ENCODE measurements around the gene PROX1. TPM values are rescaled to one million over a fixed set of nuclear protein-coding genes. Genes with fewer than 3 reads are reported as not detected.

Gene PROX1
- total and polyA plus RNA-seq, 2 of the 4 experiments (the other 2 are of a cell fraction), result under 0.01 to 0.02 TPM

DNA sequence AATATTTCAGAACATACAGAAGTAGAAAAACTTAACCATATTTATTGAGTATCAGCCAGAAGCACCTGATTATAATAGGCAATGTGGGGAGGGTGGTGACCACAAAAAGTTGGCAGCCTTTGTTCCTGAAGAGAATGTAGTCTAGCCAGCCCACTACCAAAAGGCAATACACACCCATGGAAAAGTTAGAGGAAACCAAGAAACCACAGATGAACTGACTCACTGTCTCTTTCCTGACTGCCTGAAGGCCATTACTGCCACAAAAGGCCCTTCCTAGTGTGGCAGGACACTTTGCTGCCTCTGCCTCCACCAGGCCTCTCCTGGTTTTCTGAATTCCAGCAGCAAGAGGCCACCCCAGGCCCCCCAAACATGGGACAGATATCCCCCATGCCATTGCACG lies 14.6 kb upstream of the PROX1 start:
- Histone ChIP-seq H3K36me3 (ENCODE audit: control insufficient read depth, insufficient read depth, low read length) (no peaks in the 10 kb centered on the region), H4K8ac (ENCODE audit: low read depth in 2 of 2, low read length in 2 of 2) (no peak overlapping the region), H2BK15ac (ENCODE audit: low read depth, low read length) (no peak overlapping the region), H3K18ac (ENCODE audit: low read depth, low read length) (no peak overlapping the region), H3K23ac (ENCODE audit: low read depth, low read length) (no peak overlapping the region), H2BK20ac (ENCODE audit: low read depth, low read length) (no peak overlapping the region), H2BK120ac (ENCODE audit: low read depth, low read length) (no peak overlapping the region), H2AK5ac (ENCODE audit: low read depth, low read length) (no peak overlapping the region), H3K9me3 (ENCODE audit: control insufficient read depth, insufficient read depth, low read length) (no peaks in the 10 kb centered on the region), H3K4me2 (ENCODE audit: low read depth, low read length) (no peak overlapping the region), H3K9ac (ENCODE audit: low read depth, low read length) (no peak overlapping the region), H3K27ac (ENCODE audit: insufficient read depth, low read length) (no peak overlapping the region), H2BK5ac (ENCODE audit: low read depth, low read length, poor library complexity, severe bottlenecking) (no peak overlapping the region), H3K4me3 (ENCODE audit: insufficient read depth, low read depth, low read length) (no peak overlapping the region), H3K14ac (replicated peaks; ENCODE audit: low read depth, low read length) (no peak overlapping the region), H3K27me3 (ENCODE audit: control insufficient read depth, insufficient read depth, low read length) (peaks cover 6% of the 10 kb centered on the region), H4K20me1 (ENCODE audit: insufficient read depth, low read length) (no peaks in the 10 kb centered on the region), H3K79me1 (ENCODE audit: low read depth in 1 of 2, low read length in 2 of 2) (no peaks in the 10 kb centered on the region), H3K56ac (ENCODE audit: extremely low read depth, insufficient read depth, low read length) (no peak overlapping the region), H4K91ac (ENCODE audit: insufficient read depth, low read depth, low read length) (no peak overlapping the region), H2AFZ (replicated peaks; ENCODE audit: low read length, poor library complexity) (no peak overlapping the region), H3K4me1 (ENCODE audit: control insufficient read depth, insufficient read depth, low read length) (no peaks in the 10 kb centered on the region), H3K9me1 (ENCODE audit: insufficient read depth, low read length) (no peaks in the 10 kb centered on the region), H4K5ac (ENCODE audit: low read depth, low read length) (no peak overlapping the region), H3K4ac (ENCODE audit: low read depth, low read length) (no peak overlapping the region), H2AK9ac (replicated peaks; ENCODE audit: low read depth, low read length, poor library complexity) (no peak overlapping the region)
- POLR2A ChIA-PET (ENCODE audit: unreplicated experiment), result no interaction called here
- CTCF ChIA-PET, result no interaction called here
- no peak for DNase-seq
- BruUV-seq (replicated peaks), result no TSS peak
- dilution Hi-C loops (cut with HindIII; ENCODE audit: low sequenced_read_pairs, unreplicated experiment) (no loop called here), intact Hi-C loops (cut with micrococcal nuclease) (no loop called here), in situ Hi-C loops (cut with MboI; ENCODE audit: low sequenced_read_pairs) (no loop called here)
- no peak for ATAC-seq (ENCODE audit: low read depth)
- TF ChIP-seq NFE2L2 (IDR thresholded peaks at IDR 0.05; ENCODE audit: low read depth, low read length) (no peak), RFX5 (IDR thresholded peaks at IDR 0.05; ENCODE audit: low read depth, low read length) (no peak), MXI1 (IDR thresholded peaks at IDR 0.05; ENCODE audit: borderline replicate concordance, low read depth, low read length) (no peak), CEBPB (IDR thresholded peaks at IDR 0.05; ENCODE audit: low read depth, low read length) (no peak), RCOR1 (IDR thresholded peaks at IDR 0.05; ENCODE audit: insufficient replicate concordance, low read length) (no peak), RAD21 (IDR thresholded peaks at IDR 0.05; ENCODE audit: low read length) (no peak), MAFK (IDR thresholded peaks at IDR 0.05; ENCODE audit: low read depth, low read length) (no peak), CHD1 (IDR thresholded peaks at IDR 0.05; ENCODE audit: low read depth, low read length) (no peak), SMC3 (IDR thresholded peaks at IDR 0.05; ENCODE audit: low read depth, low read length) (no peak), BHLHE40 (IDR thresholded peaks at IDR 0.05; ENCODE audit: low read depth, low read length) (no peak)
- TF ChIP-seq, protein P1, sequence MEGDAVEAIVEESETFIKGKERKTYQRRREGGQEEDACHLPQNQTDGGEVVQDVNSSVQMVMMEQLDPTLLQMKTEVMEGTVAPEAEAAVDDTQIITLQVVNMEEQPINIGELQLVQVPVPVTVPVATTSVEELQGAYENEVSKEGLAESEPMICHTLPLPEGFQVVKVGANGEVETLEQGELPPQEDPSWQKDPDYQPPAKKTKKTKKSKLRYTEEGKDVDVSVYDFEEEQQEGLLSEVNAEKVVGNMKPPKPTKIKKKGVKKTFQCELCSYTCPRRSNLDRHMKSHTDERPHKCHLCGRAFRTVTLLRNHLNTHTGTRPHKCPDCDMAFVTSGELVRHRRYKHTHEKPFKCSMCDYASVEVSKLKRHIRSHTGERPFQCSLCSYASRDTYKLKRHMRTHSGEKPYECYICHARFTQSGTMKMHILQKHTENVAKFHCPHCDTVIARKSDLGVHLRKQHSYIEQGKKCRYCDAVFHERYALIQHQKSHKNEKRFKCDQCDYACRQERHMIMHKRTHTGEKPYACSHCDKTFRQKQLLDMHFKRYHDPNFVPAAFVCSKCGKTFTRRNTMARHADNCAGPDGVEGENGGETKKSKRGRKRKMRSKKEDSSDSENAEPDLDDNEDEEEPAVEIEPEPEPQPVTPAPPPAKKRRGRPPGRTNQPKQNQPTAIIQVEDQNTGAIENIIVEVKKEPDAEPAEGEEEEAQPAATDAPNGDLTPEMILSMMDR (conservative IDR thresholded peaks at IDR 0.05; ENCODE audit: low read depth, low read length), result no peak
- TF ChIP-seq, protein P2, sequence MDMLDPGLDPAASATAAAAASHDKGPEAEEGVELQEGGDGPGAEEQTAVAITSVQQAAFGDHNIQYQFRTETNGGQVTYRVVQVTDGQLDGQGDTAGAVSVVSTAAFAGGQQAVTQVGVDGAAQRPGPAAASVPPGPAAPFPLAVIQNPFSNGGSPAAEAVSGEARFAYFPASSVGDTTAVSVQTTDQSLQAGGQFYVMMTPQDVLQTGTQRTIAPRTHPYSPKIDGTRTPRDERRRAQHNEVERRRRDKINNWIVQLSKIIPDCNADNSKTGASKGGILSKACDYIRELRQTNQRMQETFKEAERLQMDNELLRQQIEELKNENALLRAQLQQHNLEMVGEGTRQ (IDR thresholded peaks at IDR 0.05; ENCODE audit: low read depth, low read length), result no peak
- no CpG with 5 or more reads among the region's 1 CpG for WGBS, 2 experiments (ENCODE audit: extremely low coverage in 2 of 2, insufficient read length in 1 of 2)

Measured in IMR-90 (cell line).